HAP-1 (cell line): ENCODE data around the gene UFC1.

Source experiments
- DNase-seq, 2 experiments: peaks; one replicate each; pipeline ENCODE4 v3.0.0-alpha.2; 2016 to 2020; ENCODE audit warnings: low spot score in 2 of 2
- H3K27me3 ChIP-seq: fragments of 250-450 bp; sonication (Bioruptor Pico); 2 replicates; pipeline ENCODE4 v1.5.1; 2020; ENCODE audit warnings: low read depth, mild to moderate bottlenecking, moderate library complexity
- H3K36me3 ChIP-seq: fragments of 250-450 bp; sonication (Bioruptor Pico); replicated peaks from 2 replicates; pipeline ENCODE4 v1.5.1; 2020; ENCODE audit warnings: mild to moderate bottlenecking
- H3K4me1 ChIP-seq: fragments of 250-450 bp; sonication (Bioruptor Pico); 2 replicates; pipeline ENCODE4 v1.5.1; 2020; ENCODE audit warnings: mild to moderate bottlenecking
- H3K4me3 ChIP-seq: fragments of 250-450 bp; sonication (Bioruptor Pico); 2 replicates; pipeline ENCODE4 v1.5.1; 2020; ENCODE audit warnings: mild to moderate bottlenecking, moderate library complexity
- H3K9me3 ChIP-seq: fragments of 250-450 bp; sonication (Bioruptor Pico); 2 replicates; pipeline ENCODE4 v1.5.1; 2020; ENCODE audit warnings: mild to moderate bottlenecking, moderate library complexity
- in situ Hi-C: fragments of 300-500 bp; cut with MboI; formaldehyde crosslinking; loops from 3 replicates; pipeline ENCODE4 v1.14.3; 2020; ENCODE audit warnings: low sequenced_read_pairs, inconsistent platforms, mixed read lengths

The UFC1 gene

GRCh38 chr1:161185282-161185682 lies 31.5 kb downstream of the UFC1 start:
- H3K9me3 ChIP-seq, result no peaks in the 10 kb centered on the region
- in situ Hi-C loops, result loop anchor here (25.0 kb wide), 1 partner anchor 552 kb away; the partner anchor contains the start of gene DUSP12
- no peak for DNase-seq
- H3K4me1 ChIP-seq, result no peaks in the 10 kb centered on the region
- no peak overlapping the region for H3K4me3 ChIP-seq
- H3K27me3 ChIP-seq, result 0 out of 2 replicates have a peak, but pooled peaks cover 3% of the 10 kb centered on the region
- no peaks in the 10 kb centered on the region for H3K36me3 ChIP-seq

- no peak for DNase-seq
- no peaks in the 10 kb centered on the region for H3K36me3 ChIP-seq
- no peaks in the 10 kb centered on the region for H3K9me3 ChIP-seq
- H3K27me3 ChIP-seq, result 0 out of 2 replicates have a peak, but pooled peaks cover 3% of the 10 kb centered on the region
- no peak overlapping the region for H3K4me3 ChIP-seq
- in situ Hi-C loops, result loop anchor here (25.0 kb wide), 1 partner anchor 551 kb away; the partner anchor contains the start of gene DUSP12
- H3K4me1 ChIP-seq, result no peaks in the 10 kb centered on the region
Observed at GRCh38 chr1:161185732-161186311, 32.0 kb downstream of the UFC1 start.

- Histone ChIP-seq H3K27me3 (0 out of 2 replicates have a peak, but pooled peaks cover 3% of the 10 kb centered on the region), H3K4me1 (no peaks in the 10 kb centered on the region), H3K4me3 (no peak overlapping the region), H3K36me3 (no peaks in the 10 kb centered on the region), H3K9me3 (no peaks in the 10 kb centered on the region)
- DNase-seq, result no peak
- in situ Hi-C loops, result loop anchor here (25.0 kb wide), 1 partner anchor 550 kb away; the partner anchor contains the start of gene DUSP12
Observed at GRCh38 chr1:161187311-161187710, 33.5 kb downstream of the UFC1 start.

- H3K4me1 ChIP-seq, result no peaks in the 10 kb centered on the region
- in situ Hi-C loops, result loop anchor here (25.0 kb wide), 1 partner anchor 549 kb away; the partner anchor contains the start of gene DUSP12
- no peak for DNase-seq
Observed at GRCh38 chr1:161188381-161188780, 34.6 kb downstream of the UFC1 start.

GRCh38 chr1:161189036-161189435 lies 35.3 kb downstream of the UFC1 start:
- Histone ChIP-seq H3K4me3 (no peak overlapping the region), H3K9me3 (no peaks in the 10 kb centered on the region), H3K27me3 (0 out of 2 replicates have a peak, but pooled peaks cover 3% of the 10 kb centered on the region), H3K4me1 (no peaks in the 10 kb centered on the region), H3K36me3 (no peaks in the 10 kb centered on the region)
- DNase-seq, result no peak
- in situ Hi-C loops, result loop anchor here (25.0 kb wide), 1 partner anchor 548 kb away; the partner anchor contains the start of gene DUSP12

More at GRCh38 chr1:161188381-161188780, 34.6 kb downstream of the UFC1 start:
- no peak overlapping the region for H3K4me3 ChIP-seq
- 0 out of 2 replicates have a peak, but pooled peaks cover 3% of the 10 kb centered on the region for H3K27me3 ChIP-seq
- no peaks in the 10 kb centered on the region for H3K9me3 ChIP-seq
- no peaks in the 10 kb centered on the region for H3K36me3 ChIP-seq

- no peaks in the 10 kb centered on the region for H3K27me3 ChIP-seq
- no peak for DNase-seq
- no peak overlapping the region for H3K4me3 ChIP-seq
- in situ Hi-C loops, result loop anchor here (25.0 kb wide), 1 partner anchor 546 kb away; the partner anchor contains the start of gene DUSP12
- H3K36me3 ChIP-seq, result no peaks in the 10 kb centered on the region
- H3K4me1 ChIP-seq, result no peaks in the 10 kb centered on the region
- H3K9me3 ChIP-seq, result no peaks in the 10 kb centered on the region
Observed at GRCh38 chr1:161190962-161191521, 37.3 kb downstream of the UFC1 start.

- no peak for DNase-seq
- in situ Hi-C loops, result loop anchor here (25.0 kb wide), 1 partner anchor 545 kb away; the partner anchor contains the start of gene DUSP12
- H3K4me1 ChIP-seq, result no peaks in the 10 kb centered on the region
- no peaks in the 10 kb centered on the region for H3K27me3 ChIP-seq
- H3K4me3 ChIP-seq, result no peak overlapping the region
- H3K9me3 ChIP-seq, result no peaks in the 10 kb centered on the region
- no peaks in the 10 kb centered on the region for H3K36me3 ChIP-seq
Observed at GRCh38 chr1:161191971-161192370, 38.2 kb downstream of the UFC1 start.

- Histone ChIP-seq H3K4me3 (no peak overlapping the region), H3K4me1 (no peaks in the 10 kb centered on the region), H3K9me3 (no peaks in the 10 kb centered on the region), H3K27me3 (no peaks in the 10 kb centered on the region), H3K36me3 (no peaks in the 10 kb centered on the region)
- peak; percentile 67 to 78 for DNase-seq
- in situ Hi-C loops, result loop anchor here (25.0 kb wide), 1 partner anchor 545 kb away; the partner anchor contains the start of gene DUSP12
Observed at GRCh38 chr1:161192476-161193465, 39.0 kb downstream of the UFC1 start.

- Histone ChIP-seq H3K4me1 (peaks cover 6% of the 10 kb centered on the region), H3K36me3 (no peaks in the 10 kb centered on the region), H3K27me3 (no peaks in the 10 kb centered on the region), H3K4me3 (no peak overlapping the region), H3K9me3 (no peaks in the 10 kb centered on the region)
- in situ Hi-C loops, result loop anchor here (25.0 kb wide), 1 partner anchor 544 kb away; the partner anchor contains the start of gene DUSP12
- DNase-seq, result no peak
Observed at GRCh38 chr1:161193561-161194235, 39.9 kb downstream of the UFC1 start.

GRCh38 chr1:161195171-161195570 lies 41.4 kb downstream of the UFC1 start:
- in situ Hi-C loops, result loop anchor here (25.0 kb wide), 1 partner anchor 542 kb away; the partner anchor contains the start of gene DUSP12
- no peaks in the 10 kb centered on the region for H3K9me3 ChIP-seq
- H3K27me3 ChIP-seq, result no peaks in the 10 kb centered on the region
- H3K36me3 ChIP-seq, result no peaks in the 10 kb centered on the region
- H3K4me3 ChIP-seq, result no peak overlapping the region
- peaks cover 10% of the 10 kb centered on the region for H3K4me1 ChIP-seq
- DNase-seq, result no peak

GRCh38 chr1:161196111-161196510 lies 42.3 kb downstream of the UFC1 start:
- no peaks in the 10 kb centered on the region for H3K36me3 ChIP-seq
- DNase-seq, result no peak
- no peaks in the 10 kb centered on the region for H3K9me3 ChIP-seq
- no peaks in the 10 kb centered on the region for H3K27me3 ChIP-seq
- H3K4me3 ChIP-seq, result no peak overlapping the region
- in situ Hi-C loops, result loop anchor here (25.0 kb wide), 1 partner anchor 541 kb away; the partner anchor contains the start of gene DUSP12
- H3K4me1 ChIP-seq, result peaks cover 14% of the 10 kb centered on the region

GRCh38 chr1:161196521-161197451 lies 43.0 kb downstream of the UFC1 start:
- in situ Hi-C loops, result loop anchor here (25.0 kb wide), 1 partner anchor 541 kb away; the partner anchor contains the start of gene DUSP12
- no peak for DNase-seq
- no peak overlapping the region for H3K4me3 ChIP-seq

More at GRCh38 chr1:161196521-161197451, 43.0 kb downstream of the UFC1 start:
- Histone ChIP-seq H3K36me3 (no peaks in the 10 kb centered on the region), H3K9me3 (no peaks in the 10 kb centered on the region), H3K27me3 (no peaks in the 10 kb centered on the region), H3K4me1 (peaks cover 21% of the 10 kb centered on the region)
